Smooth muscle cell of the brain vasculature (primary cell): ENCODE measurements around the gene CSF3R.

ENCODE experiments used
- DNase-seq: peaks from one replicate; pipeline ENCODE4 v3.0.0-alpha.2; 2012; ENCODE audit warnings: low read depth, low spot score

Gene CSF3R

DNA sequence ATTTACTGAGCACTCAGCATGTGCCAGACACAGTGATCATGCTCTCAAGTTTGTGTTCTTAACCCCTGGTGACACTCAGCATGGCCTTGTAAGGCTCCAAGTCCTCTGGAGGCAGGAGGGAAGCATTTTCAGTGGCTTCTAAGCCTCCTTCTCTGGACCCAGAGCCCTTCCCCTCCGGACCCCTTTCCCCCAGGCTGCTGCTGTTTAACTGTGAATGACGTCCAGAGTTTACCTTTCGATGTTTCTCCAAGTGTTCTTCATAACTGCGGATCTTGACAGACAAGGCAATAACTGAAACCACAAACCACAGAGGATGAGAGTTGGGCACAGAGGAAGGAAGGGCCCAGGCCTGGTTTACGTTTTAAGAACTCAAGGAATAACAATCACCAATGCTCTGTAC, 25.0 kb downstream of the CSF3R start:
- DNase-seq: peak; percentile 63

DNA sequence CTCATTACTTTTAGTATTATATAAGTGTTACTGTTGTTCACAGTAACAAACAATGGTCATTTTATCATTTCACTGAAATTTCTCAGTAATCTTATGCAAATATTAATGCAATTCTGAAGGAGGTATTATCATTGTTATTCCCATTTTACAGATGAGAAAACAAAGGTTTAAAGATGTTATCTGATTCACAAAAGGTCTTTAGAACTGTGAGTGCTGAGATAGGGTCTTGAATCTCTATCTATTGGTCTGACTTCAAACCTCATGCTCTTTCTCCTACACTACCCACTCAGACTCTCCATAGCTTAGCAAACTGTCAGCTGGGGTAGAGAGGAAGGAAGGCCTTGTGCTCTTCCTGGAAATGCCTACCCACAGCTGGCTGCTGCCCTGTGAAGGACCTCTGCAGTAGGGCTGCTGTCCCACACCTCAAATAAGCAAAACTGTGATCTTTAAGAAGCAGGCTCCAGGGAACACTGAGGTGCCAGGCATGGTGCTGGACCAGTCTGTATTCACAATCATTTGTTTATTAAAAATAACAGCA, 26.3 kb downstream of the CSF3R start:
- no peak for DNase-seq

DNA sequence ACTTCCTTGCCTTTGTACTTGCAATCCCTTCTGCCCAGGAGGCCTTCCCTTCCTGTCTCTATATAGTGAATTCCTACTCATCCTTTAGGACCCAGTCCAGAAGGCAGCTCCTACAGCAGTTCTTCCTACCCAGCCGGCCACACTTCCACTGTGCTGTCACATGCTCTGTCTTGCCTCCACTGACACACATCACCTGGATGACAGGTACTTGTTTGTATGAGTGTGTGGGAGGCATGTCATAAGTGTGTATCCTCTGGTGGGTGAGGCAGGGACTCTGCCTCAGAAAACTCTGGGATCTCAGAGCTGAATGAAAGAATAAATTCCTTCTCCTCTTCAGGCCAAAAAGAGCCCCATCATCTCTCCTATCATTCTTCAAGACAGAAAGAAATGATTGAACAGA, 27.3 kb downstream of the CSF3R start:
- no peak for DNase-seq

DNA sequence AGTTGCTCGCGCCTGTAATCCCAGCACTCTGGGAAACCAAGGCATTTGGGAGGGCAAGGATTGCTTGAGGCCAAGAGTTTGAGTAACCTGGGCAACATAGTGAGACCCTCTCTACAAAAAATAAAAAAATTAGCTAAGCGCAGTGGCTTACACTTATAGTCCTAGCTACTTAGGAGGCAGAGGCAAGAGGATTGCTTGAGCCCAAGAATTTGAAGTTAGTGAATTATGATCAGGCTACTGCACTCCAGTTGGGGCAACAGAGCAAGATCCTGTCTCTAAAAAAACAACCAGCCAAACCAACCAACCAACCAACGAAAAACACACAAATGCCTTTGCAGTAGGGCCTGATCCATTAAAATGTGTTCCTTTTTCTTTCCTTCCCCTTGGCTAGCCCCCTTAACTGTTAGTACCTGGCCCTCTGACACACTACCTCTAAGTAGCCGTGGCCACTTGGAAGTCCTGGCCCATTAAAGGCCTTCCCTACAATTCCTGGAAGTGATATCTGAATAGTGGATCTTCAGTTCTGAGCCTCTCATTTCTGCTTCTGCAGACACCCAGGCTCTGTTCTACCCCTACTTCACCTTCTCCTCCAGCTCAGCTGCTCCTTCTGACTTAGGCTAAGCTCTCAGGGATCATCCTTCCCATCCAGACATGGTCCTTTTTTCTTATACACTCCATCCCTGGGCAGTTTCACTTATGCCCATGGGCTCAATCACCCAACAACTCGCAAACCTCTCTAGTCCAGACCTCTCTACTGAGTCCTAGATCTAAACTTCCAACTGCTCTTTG, 28.9 kb downstream of the CSF3R start:
- no peak for DNase-seq

DNA sequence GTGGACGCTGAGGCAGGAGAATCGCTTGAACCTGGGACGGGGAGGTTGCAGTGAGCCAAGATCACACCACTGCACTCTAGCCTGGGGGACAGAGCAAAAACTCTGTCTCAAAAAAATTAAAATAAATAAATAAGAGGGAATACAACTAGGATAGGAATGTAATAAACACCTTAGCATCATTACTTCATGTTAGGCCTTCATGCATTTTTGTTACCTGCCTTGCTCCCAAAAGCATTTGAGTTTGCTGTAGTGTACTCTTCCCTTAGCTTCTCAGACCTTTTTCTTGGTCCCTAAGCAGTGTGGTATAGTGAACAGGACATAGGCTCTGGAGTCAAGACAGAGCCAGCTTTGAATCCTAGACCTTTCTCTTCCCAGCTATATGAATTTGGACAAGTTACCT, 29.7 kb downstream of the CSF3R start:
- no peak for DNase-seq

DNA sequence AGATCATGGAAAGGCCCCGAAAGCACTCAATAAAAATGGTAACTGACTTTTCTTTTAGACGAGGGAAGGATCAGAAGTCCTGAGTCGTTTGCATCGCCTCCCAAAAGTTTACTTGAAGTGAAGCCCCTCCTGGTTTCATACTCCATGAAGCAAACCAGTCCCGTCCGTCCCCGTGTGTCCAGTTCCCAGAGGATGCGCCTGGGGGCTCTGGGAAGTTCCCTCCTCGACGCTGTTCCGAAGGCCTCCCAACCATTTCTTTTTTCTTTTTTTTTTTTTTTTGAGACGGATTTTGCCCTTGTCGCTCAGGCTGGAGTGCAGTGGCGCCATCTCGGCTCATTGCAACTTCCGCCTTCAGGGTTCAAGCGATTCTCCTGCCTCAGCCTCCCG, 31.8 kb downstream of the CSF3R start:
- DNase-seq: no peak

DNA sequence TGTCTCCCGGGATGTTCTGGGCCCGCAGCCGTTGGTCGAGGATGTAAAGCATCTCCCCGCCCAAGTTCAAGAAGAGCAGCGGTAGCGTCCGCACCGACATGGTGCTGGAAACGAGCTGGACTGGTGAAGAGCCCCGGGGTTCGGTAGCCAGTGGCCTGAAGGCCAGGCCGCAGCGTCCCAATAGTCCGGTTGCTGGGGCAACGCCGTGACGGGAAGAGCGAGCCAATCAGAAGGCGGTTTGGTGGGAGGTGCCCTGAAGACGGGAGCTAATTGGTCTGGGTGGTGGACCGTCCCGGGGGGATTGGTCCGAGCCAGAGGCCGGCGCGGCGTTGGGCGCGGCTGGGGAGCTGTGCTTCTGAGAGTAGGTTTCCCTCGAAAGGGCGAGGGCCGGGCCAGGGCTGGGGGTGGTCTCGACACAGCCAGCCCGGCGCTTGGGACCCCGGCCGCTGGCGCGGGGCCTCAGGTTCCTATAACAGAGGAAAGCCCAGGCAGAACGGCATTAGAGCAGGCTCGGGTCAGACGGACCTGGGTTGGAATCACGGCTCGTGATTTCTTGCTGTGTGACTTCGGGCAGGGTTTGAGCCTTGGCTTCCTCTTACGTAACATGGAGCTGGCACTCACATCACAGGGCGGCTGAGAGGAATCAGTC, 32.3 kb downstream of the CSF3R start, which contains the start of gene OSCP1:
TSS of gene OSCP1 (minus strand) at position 182 of the 649 bp plus-strand sequence. CDS start at position 100, 82 bp downstream.
- DNase-seq: peak; percentile 89

DNA sequence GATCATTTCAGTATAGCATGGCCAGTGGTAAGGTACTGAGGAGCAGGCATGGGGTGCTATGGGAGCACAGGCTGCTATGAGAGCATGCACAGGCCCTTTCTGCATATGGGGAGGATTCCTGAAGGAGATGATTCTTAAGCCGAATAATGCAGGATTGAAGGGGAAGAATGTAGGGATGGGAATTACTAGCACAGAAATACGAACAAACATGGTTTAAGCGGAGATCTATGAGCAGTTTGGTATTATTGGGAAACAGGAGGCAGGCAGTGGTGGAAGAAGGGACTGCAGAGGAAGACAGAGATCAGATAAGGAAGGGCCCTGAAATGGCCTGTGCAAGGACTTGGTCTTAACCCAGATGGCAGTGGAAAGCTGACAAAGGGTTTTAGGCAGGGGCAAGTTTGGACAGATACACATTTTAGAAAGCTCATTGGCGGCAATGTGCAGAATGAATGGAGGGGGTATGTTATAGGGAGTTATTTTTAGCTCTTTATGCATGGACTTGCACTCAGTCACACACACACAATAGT, 34.1 kb downstream of the CSF3R start:
- no peak for DNase-seq

DNA sequence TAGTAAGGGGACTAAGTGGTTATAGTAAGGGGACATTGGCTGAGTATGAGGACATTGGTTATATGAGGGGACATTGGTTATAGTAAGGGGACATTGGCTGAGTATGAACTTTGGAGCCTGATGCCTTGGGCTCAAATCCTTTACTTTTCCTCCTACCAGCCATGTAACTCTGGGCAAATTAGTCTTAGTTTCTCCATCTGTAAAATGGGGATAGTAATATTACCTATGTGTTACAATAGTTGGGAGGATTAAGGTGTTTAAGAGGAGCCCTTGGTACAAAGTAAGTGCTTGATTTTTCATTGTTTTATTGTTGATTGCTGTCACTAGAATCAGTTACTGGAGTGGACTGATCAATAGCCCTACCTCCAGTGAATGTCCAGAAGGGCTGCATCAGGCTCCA, 35.3 kb downstream of the CSF3R start:
- no peak for DNase-seq

DNA sequence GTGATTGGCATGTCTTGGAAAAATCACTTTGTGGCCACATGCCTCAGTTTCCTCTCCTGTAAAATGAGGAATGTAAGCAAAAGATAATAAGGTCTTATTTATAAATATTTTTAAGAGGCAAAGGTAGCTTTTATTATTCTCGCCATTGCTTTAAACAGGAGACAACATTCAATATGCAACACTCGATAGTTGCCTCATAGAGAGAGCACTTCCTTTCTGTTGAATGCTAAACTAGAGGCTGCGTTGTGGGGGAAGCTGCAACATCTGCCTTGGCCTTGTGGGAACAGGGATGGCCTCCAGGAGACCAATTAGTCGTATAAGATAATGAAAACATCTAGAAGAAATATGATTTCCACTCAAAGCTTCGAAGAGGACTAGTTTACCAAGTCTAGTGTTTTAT, 36.0 kb downstream of the CSF3R start:
- DNase-seq: no peak

DNA sequence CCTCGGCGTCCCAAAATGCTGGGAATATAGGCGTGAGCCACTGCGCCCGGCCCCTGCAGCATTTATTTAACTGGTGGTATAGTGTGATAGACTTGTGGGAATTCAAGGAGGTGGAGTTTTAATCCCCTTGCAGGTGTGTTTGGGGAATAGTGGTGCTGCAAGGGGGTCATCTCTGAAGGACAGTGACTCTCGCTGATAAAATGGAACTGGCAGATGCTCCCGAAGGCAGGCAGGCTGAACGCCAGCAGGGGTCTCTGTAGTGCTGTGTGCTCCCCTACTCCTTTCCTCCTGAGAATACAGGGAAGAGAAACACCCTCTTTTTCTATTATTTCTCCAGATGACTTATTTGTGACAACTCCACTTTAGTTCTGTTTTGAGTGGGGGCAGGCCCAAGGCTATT, 36.4 kb downstream of the CSF3R start:
- no peak for DNase-seq

DNA sequence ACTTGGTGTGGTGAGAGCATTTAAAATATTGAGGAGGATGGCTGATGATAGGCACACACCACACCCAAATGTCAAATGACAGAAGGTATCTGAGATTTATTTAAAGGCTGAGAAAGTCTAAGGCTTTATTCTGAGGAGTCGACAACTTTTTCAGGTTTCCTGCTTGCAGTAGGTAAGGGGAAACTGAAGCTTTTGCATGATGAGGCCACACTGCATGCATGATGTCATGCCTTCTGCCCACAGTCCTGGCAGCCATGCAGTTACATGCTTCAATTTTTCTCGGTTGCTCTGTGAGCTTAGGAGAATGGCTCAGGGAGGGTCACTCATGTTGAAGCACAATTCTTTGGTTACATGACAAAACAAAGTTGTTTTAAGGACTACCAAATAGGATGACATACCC, 39.4 kb downstream of the CSF3R start:
- DNase-seq: no peak

DNA sequence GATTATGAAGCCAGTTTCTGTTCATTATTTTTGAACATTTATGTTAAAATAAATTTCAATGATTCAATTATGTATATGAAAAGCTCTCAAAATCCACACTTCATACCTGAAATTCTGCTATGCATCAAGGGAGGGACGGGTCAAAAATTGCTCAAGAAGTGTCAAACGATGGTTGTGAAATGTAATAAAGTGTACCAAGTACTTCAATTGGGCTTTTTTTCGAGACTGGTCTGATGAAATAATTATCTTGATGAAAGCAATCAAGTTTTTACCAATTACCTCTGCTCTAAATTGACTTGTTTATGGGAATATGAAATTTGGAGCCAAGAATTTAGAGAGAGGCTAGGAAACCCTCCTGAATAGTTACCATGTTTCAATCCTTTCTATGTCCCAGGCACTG, 40.4 kb downstream of the CSF3R start:
- no peak for DNase-seq

DNA sequence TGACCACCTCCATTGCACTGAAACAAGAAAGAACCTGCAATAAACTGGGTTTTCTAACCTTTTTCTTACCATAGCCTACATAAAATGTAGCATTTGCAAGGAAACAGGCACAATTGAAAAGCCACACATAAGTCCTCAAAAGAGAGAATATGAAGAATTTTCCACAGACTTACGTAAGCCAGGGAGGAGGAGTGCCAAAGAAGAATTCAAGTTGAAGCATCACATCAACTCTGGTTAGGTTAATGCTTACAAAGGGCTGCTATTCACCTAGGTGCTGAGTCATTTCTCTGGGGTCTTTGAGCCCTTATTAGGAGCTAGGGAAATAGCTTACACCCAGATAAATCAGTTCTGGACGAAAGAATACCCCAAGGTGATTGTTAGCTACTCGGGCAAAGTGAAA, 42.1 kb downstream of the CSF3R start:
- DNase-seq: no peak

DNA sequence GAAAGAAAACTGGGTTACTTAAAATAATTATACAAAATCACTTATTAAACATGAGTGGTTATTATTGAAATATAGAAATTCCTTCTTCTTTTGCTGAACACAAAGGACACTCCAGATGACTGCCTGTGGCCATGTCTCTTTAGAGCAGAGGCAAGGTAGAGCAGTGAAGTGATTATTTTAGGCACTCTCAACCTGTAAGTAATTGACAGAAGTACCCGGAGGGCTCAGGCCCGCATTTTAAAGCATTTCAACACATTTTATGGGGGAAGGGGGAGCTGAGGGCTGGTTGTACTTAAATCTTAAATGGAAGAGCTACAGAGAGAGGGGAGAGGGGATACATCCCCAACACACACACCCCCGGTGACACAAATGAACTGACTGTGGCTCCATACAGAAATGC, 42.7 kb downstream of the CSF3R start:
- DNase-seq: no peak

DNA sequence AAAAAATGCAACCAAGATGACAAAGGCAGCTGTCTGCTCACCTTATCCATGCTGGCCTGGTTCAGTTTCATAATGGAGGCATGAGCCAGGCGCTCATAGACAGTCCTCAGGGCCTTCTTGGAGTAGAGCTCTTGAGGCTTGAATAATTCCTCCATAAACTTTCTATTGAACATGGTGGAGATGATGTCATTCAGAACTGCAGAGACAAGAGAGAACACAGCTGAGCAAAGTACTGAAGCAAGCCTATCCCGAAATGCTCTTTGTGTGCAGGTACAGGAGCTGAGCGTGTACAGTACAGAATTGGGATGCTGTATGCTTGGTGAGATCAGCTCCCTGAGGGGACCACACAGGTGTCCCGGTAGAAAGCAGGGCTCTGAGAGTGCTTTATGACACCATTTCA, 44.0 kb downstream of the CSF3R start:
- no peak for DNase-seq

DNA sequence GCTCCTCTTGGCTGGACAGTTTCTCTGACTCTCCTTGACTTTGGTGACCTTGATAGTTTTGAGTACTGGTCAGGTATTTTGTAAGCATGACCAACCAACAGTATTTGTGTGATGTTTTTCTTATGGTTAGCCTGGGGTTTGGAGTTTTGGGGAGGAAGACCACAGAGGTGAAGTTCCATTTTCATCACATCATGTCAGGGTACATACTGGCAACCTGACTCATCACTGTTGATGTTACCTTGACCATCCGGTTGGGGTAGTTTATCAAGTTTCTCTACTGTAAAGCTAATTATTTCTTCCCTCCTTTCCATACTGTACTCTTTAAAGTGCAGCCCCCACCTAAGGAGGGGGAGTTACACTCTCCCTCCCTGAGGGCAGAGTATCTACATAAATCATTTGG, 45.9 kb downstream of the CSF3R start:
- no peak for DNase-seq

DNA sequence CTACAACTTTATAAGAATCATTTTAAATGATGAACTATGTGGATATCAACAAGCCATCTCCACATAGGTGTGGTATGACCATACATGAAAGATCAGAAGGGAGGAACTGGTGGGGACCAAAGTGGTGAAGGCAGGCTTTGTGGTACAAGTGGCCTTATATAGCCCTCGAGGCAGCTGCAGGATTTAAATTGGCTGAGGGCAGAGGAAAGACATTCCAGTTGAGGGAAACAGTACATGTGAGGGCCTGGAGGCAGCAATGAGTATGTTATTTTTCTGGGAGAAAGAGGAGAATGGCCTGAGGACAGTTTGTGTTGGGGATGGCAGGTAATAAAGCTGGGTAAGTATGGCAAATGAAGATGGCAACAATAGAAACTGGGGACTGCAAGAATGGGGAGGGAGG, 49.6 kb downstream of the CSF3R start:
- no peak for DNase-seq

DNA sequence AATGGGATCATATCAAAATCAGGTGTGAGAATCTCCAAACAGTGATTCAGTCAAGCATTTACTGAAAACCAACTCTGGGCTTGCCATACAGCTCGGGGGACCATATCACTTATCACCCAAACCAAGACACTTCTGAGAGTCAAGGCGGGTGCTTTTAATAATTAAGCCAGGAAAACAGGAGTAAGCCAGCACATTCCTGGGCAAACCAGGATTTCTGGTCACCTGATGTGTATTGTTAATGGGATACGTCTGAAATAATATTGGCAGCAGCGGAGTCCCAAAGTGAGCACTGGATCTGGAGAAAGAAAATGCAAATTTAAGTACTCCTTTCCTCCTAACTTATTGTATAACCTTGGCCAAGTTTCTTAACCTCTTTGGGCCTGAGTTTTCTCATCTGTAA, 50.1 kb downstream of the CSF3R start:
- DNase-seq: no peak

DNA sequence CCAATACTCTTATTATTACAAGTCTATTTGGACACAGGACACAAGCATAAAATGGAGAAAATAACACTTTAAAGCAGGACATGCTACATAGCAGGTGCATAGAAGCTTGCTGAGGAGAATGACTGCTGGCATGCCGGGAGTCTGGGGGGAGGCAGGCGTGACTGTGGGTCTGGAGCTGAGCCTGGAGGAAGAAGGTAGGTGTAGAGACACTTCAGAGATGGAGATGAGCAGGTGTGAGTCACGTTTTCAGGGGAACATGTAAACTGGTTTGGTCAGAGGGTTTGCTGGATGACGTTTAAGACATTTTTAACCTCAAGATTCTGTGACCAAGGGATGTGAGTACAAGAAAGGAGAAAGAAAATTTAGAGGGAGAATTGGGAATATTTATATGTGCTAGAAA, 56.9 kb downstream of the CSF3R start:
- DNase-seq: no peak

DNA sequence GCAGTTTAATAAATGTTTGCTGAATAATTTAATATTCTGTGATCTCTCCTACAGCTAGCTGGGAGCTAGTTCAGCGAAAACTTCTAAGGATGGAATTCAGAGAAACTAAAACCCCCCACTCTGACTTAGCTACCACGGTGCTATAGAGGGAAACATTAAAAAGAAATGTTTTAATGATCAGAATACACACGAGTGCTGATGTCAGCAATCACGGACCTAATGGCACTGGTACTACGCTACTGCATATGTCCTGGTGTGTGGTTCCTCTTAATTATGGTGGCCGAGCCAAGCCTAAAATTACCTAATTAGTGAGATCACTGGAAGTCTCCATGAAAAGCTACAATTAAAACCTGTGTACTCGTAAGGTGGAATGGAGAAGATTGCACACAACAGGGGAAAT, 61.1 kb downstream of the CSF3R start:
- DNase-seq: no peak

DNA sequence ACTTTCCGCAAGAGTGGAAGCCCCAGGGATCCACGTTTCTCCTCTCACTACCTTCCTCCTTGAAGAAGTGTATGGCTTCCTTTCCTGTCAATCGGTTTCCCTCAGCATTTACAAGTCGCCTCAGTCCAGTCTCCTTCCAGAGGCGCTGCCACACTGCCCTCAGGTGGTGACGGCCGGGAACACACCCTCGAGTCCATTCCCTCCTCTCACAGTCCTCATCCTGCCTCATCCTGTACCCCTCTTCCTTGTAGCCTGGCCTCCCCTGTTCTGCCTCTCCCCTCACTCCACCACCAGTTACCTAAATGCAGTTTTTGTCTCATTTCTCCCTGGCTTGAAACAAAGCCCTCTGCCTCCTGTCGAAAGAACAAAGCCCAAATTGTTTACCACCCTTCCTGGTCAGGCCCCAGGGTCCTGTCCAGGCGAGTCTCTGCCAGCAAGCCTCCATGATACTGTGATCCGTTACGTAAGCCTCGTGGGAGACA, 61.8 kb downstream of the CSF3R start:
- peak; percentile 72 for DNase-seq

DNA sequence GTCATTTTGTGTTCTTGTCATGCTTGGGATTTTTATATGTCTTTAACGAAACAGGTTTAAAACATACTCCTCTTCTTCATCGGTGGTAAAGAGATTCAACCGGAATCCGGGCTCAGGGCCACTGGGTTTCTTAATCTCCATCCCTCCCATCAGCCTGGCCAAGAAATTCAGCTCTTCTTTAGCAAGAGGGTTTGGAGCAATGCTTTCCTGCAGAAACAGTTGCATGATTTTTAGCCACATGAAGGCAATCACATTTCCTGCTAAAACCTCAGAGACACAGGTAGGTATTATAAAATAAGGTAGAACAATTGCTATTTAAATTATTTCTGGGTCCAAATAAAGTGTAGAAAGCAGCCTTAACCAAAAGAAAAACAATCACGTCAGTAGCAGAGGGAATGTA, 62.3 kb downstream of the CSF3R start:
- no peak for DNase-seq
